MM.1S (cell line): Measurements from ENCODE around the gene TERT.

Experiments
- EZH2 ChIP-seq: fragments of 300-600 bp; sonication (generic); optimal IDR thresholded peaks from 2 replicates; pipeline ENCODE3; 2017; ENCODE audit warnings: low read depth, mild to moderate bottlenecking, antibody characterized with exemption, low read length, mixed read lengths
- EZH2phosphoT487 ChIP-seq: fragments of 300-600 bp; sonication (generic); IDR thresholded peaks from 2 replicates; pipeline ENCODE4 v1.6.1; 2018; ENCODE audit warnings: antibody characterized with exemption, low read length
- TF ChIP-seq, protein P1 (sequence below): fragments of 300-600 bp; sonication (generic); IDR thresholded peaks from 2 replicates; pipeline ENCODE4 v1.5.1; 2016; ENCODE audit warnings: antibody characterized with exemption, low read length, mixed read lengths

DNA sequence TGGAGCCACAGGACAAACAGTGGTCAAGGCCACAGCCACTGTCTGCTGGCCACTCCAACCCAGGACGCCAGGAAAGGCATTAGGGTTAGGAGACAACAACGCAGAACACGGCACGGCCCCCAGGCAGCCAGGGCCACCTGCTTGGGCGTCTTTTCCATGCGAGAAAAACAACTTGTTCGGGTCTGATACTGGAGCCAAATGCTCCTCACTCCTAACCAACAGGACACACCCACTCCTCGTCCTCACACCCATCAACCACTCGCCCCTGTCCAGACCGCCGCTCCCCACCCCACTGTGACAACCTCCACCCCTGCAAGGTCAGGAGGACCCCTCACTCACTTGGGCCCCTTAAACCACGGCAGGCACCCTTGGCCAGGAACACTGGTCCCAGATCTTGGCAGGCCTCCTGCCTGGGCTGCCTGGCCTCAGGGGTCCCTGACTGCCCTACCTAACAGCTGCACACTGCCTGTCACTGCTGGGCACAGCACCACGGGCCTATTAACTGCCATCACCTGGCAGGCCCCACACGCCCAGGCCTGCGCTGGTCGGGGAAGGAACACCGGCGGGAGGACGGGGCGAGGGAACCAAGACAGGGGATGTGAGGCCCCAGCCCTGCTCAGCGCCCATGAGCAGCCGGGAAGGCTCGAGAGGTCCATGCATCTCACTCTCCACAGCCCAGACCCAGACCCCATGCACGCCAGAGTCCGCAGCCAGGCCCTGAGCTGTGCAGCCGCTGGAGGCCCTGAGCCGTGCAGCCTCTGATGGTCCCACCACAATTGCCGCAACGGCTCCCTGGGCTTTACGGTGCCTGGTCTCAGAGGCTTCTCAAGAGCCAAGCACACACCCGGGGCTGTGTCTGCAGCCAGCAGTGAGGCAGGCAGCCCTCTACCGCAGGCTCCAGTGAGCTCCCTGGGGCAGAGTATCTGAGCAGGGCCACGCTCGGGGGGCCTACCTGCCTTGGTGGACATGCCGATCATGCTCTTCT lies 36.3 kb upstream of the TERT start:
- TF ChIP-seq, protein P1, sequence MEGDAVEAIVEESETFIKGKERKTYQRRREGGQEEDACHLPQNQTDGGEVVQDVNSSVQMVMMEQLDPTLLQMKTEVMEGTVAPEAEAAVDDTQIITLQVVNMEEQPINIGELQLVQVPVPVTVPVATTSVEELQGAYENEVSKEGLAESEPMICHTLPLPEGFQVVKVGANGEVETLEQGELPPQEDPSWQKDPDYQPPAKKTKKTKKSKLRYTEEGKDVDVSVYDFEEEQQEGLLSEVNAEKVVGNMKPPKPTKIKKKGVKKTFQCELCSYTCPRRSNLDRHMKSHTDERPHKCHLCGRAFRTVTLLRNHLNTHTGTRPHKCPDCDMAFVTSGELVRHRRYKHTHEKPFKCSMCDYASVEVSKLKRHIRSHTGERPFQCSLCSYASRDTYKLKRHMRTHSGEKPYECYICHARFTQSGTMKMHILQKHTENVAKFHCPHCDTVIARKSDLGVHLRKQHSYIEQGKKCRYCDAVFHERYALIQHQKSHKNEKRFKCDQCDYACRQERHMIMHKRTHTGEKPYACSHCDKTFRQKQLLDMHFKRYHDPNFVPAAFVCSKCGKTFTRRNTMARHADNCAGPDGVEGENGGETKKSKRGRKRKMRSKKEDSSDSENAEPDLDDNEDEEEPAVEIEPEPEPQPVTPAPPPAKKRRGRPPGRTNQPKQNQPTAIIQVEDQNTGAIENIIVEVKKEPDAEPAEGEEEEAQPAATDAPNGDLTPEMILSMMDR = no peak
- no peak for TF ChIP-seq EZH2phosphoT487
- no peak for TF ChIP-seq EZH2
